Activated naive CD4-positive, alpha-beta T cell treated with anti-CD3 and anti-CD28 coated beads, Interleukin-2, amount 50 U/mL, for 16 hours (primary cell): ENCODE results near the gene SLC29A3.

ENCODE experiments used
- DNase-seq: peaks from one replicate; pipeline ENCODE4 v3.0.0-alpha.2; 2020

The SLC29A3 gene

DNA sequence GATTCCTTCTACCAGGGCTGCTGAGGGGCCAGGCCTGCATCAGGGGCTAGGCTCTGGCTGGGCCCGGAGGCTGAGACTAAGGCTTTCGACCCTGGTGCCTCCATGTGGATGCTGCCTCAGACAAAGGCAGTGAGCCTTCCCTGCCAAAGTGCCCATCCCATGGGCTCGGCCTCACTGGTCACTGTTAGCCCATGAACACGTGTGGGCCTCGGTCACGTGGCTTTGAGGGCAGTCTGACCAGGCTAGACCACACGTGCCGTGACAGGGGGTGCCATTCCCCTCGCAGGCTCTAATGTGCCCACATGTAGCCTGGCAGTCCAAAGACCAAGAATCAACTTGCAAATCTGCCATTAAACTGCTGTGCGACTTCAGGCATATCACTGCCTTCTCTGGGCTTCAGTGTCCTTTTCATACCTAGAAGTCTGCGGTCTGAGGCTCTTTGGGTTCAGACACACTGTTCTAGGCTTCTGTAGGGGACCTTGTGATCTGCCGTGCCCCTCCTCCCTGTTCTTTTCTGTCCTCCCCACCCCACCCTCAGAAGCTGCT lies 17.6 kb upstream of the SLC29A3 start:
- DNase-seq, result no peak

DNA sequence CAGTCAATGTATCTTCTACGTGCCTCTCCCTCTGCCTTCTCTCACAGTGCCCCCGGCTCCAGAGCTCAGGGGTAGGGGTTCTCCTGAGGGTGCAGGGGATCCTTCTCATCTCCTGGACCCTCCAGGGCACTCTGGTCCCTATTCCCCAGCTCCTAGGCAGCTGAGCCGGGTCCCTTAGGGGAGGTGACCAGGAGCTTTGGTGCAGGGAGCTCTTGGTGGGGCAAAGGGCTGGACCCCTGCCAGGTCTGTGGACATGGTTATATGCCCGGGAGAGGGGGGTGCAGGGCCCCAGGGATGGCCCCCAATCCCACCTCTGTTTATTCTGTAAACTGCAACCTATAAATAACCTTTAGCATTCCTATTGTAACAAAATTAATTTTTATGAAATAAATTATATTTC lies 16.6 kb upstream of the SLC29A3 start:
- DNase-seq, result no peak

DNA sequence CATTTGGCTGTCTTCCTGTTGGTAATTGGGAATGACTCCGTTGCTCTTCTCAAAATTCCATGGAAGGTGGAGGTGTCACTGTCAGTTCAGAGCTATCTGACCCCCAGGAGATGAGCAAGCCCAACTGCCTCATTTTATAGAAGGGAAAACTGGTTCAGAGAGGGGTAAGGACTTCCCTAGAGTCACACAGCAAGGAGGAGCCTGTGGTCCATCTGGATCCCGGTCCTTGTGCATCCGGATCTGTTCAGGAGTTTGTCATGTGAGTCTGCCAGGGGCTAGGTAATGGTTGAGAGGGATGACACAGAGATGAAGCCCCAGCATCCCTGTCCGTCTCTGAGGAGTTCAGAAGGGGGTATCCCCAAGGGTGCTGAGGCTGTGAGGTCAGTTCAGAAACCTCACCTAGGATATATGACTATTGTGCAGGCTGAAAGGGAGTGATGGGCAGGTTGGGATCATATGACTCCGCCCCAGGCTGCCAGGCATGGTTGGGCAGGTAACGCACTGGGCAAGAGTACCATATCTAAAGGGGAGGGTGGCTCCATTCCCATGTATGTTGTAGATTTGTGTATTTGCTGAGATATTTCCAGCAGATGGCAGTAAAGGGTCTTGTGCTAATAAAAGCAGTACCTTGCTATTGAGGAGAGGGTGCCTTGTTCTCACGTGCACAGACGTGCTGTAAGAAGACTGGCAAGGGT lies 16.0 kb upstream of the SLC29A3 start:
- no peak for DNase-seq

DNA sequence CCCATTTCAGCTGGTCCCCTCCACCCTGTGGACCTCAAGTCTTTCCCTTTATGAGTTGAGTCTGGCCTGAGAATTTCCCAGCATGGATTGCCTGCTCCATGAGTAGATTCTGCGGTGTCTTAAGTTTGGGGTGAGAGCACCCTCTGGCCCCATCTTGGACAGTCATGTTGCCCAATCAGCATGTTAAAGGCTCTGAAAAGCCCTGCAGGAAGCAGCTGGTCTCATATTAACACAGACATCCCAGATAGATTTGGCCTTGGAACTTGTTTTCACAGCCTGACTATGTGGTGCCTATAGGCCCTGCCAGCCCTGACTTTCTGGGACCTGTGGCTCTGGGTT lies 15.5 kb upstream of the SLC29A3 start:
- DNase-seq, result no peak

DNA sequence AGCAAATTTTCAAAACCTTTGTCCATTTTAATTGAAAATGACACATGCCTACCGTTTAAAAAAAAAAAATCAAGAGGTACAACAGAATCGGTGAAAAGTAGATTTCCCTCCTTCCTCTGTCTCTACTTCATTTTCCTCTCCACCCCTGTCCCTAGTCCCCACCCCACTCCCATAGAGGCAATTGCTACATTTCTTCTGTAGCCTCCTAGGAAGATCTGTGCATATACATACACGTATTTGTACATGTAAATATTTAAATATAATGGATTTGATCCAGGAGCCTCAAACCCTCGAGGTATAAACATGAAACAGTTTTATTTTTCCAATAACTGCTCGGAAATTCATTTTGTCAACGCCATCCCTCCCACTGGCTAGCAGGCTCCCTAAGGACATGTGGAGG lies 14.1 kb upstream of the SLC29A3 start:
- DNase-seq, result no peak

DNA sequence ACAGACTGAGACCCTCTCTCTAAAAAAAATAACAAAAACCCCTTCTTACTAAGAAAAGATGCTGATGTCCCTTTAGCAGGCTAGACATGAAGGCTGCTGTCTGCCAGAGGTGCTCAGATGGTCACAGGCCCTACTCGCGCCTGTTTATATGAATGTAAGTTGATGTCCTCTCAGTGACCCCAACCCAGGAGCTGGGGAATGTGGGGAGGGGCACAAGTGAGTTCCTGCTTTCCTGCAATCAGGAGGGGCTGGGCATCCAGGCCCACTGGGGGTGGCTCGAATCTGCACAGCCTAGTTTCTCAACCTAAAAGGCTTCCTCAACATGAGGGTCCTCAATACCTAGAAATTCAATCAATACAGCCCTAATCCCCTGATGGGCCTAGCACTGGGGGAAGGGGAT lies 12.1 kb upstream of the SLC29A3 start:
- no peak for DNase-seq

DNA sequence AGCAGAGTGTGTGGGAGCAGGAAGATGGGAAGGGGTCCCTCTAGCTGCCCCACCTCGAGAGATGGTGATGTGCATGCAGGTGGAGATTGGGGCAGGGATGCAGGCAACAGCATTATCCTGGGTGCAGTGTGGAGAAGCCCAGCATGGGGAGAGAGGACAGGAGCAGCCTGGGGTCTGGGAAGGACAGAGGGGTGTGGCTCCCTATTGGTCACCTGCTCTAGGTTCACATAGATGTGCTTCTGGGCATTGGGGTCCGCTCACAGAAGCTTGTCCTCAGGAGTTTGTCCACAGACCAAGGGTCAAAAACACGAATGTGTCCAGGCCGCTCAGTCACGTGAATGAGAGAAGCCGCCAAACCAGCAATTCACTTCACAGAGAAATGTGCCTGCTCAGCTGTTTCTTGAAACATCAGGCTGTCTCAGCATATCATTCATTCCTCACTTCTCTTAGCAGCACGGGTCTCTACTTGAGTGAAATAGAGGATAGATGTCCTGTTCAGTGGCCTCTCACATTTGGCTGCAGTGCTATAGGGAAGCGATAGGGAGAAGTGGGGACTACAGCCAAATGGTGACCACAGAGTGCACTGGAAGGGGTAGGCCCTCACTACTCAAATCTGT lies 11.5 kb upstream of the SLC29A3 start:
- no peak for DNase-seq

DNA sequence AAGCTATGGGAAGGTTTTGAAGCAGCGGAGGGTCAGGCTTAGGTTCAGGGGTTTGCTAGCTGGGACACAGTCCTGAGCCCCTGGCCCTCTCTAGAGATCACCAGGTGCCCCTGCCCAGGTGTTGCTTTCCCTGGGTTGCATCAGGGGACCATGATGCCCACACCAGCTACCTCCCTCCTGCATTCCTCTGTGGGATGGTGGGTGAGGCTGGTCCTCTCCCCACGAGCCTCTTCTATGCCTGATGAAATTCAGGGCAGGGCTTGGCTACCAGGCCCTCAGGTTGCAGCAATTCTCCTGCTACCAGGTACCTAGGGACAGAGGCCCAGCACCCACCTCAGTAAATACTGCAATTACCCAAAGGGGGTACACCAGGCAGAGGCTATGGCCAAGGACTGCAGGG lies 10.8 kb upstream of the SLC29A3 start:
- no peak for DNase-seq

DNA sequence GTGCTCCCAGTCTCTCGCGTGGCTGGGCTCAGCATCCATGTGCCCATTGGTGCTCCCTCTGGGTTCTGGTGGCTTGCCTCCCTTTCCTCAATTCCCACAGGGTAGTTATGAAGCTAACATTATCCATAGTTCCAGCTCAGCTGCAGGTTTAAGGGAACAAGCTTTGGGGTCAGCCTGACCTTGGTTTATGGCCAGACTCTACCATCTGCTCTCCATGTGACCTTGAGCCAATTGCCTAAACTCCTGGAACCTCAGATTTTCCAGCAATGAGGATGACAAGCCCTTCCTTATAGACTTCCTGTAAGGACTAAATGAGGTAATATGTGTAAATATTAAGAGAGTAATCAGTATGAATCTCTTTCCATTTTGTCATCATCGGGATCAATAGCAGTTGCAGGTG lies 10.1 kb upstream of the SLC29A3 start:
- no peak for DNase-seq

DNA sequence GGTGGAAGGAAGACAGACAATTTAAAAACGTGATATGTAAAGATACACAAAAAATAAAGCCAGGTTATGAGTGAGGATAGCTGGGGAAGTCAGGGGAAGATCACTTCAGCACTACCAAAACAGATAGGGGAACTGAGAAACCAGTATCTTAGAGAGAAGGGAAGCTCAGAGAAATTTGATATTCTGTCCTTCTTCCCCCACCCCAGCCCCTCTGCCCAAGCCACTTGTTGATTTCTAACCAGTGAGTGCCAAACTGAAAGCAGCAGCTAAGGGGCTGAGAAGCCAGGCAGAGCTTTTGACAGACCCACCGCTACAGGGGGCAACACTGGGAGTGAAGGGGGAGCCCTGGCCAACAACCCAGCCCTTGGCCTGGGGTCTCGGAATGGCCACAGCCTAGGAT lies 9.1 kb upstream of the SLC29A3 start:
- no peak for DNase-seq

DNA sequence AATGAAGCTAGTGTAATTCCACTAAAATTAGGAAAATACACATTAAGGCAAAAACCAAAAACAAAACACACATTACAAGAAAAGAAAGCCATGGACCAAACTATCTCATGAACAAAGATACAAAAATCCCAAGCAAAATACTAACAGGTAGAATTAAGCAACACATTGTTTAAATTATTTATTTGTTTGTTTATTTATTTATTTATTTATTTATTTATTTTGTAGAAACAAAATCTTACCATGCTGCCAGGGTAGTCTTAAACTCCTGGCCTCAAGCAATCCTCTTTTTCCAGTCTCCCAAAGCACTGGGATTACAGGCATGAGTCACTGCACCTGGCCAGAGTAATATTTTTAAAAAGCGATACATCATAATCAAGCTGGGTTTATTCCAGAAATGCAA lies 6.8 kb upstream of the SLC29A3 start:
- DNase-seq, result no peak

DNA sequence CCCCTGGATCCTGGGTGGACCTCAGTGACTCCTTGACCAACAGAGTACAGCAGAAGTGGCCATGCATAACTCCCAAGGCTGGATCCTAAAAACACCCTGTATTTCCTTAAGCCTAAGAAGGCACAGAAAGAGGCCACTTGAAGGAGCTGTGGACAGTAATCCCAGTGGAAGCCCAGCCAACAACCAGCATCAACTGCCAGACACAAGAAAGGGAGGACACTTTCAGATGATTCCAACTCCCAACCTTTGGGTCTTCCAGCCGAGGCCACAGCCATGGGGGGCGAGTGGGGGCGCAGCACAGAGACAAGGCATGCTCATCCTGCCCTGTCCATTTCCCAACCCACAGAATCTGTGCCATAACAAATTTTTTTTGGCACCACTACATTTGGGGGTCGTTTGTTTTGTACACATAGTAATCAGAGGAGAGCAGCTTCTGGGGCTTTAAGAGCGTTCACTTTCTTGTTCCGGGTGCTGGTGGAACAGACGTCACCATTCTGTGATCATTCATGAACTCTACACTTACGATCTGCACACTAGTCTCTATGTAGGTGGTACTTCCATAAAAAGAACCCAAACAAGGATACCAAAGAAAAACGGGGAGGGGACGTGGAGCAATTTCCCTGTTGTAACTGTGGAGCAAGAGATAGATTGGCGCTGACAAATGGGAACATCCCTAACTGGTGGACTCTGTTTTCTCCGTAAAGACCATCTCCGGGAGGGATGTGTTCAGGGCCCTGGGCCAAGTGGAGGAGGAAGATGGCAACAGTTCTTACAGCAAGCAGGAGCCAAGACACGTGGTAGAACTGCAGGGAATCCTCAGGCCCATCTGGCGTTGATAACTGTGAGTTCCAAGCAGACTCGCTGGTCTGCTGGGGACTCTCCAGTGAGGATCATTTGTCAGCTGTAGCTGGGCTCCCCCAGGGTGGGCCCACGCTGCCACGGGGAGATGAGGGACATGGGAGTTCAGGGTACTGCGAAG lies 6.0 kb upstream of the SLC29A3 start:
- DNase-seq, result no peak

DNA sequence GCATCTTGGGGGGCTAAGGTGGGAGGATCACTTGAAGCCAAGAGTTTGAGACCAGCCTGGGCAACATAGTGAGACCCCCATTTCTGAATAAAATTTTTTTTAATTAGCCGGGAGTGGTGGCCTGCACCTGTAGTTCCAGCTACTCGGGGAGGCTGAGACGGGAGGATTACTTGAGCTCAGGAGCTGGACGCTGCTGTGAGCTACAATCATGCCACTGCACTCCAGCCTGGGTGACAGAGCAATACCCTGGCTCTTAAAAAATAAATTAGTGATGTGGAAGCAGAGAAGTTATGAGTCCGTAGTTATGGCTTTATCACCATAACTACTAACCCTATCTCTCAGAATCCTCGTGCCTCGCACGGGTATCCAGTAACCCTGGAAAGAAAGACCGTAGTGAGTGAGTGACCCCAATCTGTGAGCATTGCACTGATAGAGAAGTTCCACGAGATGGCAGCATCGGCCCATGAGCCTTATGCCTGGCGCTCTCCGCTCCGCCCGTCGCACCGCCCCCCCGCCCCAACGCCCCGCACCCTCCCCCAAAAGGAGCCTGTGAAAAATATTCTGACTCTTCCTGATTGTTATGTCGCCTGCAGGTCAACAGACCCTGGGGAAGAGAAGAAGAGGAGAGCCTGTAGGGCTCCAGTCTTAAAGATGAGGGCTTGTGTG lies 4.9 kb upstream of the SLC29A3 start:
- DNase-seq, result peak; percentile 59

DNA sequence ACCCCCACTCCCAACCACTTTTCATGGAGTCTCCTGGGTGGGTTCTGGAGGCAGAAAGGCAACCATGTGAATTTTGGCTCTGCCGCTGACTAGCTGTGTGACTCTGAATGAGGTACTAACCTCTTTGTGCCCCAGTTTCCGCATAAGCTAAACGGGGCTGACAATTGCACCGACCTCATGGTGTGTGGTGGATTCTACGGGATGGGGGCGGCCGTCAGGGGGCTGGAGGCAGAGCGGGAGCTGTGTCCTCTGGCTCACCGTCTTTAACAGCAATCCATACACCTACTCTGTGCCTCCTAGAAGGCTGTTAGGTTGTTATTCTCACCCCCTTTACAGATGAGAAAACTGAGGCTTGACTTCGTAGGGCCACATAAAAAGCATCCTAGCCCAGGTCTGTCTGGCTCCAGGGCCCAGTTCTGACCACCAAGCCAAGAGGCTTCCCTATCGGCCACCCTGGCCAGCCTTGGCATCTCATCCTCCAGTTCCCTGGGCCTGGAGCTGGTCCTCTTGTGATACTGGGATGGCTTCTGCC lies 4.3 kb upstream of the SLC29A3 start:
- DNase-seq, result no peak

DNA sequence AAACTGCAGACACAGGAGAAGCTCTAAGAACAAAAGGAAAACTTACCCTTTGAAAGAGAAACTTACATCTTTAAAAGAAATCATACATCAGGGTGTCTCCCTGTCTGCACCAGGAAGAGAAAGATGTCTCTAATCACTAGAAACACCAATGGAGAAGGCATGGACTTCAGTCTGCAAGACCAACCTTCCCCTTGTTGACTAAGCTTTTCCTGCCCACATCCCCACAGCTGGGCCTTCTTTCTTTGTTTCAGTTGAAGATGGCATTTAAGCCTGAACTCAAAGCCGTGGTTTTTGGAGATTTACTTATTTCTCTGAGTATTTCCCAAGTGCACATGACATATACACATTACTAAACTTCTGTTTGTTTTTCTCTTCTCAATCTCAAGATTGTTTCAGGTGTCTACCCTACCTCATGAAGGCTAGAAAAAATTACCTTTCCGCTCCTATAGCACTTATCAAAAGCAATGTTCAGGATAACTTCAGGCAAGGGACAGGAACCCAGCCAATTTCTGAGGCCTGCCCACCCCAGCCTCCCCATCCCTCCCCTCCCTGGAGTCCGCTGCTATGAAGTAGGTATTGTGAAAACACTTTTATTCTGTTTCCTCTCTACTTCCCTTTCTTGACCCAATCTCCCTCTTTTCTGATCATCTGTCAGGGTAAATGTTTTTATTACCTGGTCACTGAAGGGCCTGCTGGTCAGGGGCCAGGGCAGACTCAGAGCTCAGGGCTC lies 2.8 kb upstream of the SLC29A3 start:
- no peak for DNase-seq

DNA sequence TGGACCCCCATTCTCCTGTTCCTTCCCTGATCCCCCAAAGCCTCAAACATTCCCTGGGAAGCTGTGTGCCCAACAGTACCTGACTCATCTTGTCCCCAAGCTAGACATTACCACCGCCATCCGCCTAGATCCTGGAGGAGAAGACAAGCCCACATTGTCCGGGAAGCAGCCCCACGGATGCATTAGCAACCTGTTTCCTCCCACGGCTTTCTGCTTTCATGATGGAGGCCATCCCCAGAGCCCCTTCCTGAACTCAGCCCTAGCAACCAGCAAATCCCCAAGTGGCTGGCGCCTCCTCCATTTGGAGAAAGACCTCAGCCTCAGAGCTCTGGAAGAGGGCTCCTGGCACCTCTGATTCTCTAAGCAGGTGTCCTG lies 2.3 kb upstream of the SLC29A3 start:
- no peak for DNase-seq

DNA sequence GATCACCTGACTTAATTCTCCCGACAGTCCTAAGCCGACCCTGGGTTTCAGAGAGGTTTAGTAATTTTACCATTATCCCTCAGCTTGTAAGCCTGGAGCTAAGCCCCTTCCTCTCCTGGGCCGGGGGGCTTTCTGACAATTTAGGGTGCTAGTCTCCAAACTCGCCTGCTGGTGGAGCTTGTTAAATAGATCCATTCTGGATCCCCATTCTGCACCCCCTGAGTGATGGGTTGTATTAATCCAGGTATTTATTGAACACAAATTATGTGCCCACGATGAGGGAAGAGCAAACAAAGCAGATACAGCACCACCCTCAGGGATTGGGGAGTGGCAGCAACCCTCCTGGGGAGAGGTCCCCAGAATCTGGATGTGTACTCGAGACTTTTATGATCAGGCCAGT lies 1.3 kb upstream of the SLC29A3 start:
- DNase-seq, result no peak

DNA sequence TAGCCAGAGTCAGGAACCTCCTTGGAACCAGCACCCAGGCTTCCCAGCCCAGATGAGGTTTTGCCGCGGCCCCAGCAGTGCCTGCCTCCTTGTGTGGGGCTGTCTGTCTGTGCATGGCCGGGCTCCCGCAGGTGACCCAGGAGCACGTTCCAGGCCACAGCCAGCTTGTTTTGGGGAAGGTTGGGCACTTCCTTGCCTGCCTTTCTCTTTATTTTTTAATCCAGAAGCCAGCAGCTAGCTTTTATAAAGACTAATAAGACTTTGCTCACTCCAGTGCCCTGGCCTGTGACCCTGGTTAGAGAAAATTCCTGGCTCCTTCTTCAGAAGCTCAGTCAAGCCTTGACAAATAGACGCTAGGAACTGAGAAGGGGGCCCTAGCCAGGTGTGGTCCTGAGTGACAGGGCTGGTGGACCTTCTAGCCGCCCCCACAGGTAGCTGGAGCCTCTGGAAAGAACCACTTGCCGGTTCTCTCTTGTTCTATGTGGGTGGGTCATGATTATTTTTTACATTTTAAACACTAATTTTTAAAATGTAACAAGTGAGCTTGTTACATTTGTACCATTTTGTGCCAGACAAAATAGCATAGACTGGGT lies 837 bp downstream of the SLC29A3 start:
- no peak for DNase-seq

DNA sequence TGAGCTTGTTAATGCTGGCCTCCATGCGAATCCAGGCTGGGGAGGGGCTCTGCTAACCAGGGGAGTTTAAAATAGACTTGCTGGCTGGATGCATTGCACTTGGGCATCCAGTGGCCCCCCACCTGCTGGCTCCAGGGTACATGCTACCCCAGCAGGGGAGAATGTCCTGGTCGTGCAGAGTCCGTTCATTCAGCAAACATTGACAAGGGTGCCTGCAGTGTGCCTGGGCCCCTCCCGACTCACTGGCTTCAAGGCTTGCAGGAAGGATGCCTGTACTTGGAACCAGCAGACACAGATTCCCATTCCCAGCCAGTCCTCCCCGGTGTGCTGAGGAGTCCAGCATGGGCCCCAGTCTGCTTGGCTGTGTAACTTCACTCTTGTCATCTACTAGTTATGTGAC lies 1.5 kb downstream of the SLC29A3 start:
- DNase-seq, result no peak

DNA sequence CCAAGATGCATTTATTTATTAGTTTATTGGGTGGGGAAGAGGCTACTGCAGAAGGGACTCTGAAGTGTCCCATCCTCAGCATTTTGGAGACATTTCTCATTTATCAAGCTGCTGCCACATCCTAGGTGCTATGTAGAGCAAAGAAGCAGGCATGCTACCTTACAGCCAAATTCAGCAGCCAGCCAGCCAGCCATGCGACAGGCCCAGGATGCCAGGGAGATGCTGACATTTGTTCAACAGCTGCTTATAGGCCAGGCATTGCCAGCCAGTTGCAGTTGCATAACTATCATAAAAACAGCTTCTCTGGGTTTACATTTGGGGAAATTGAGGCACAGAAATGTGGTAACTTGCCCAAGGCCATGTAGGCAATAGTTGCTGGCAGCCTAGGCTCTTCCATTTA lies 2.3 kb downstream of the SLC29A3 start:
- DNase-seq, result no peak

DNA sequence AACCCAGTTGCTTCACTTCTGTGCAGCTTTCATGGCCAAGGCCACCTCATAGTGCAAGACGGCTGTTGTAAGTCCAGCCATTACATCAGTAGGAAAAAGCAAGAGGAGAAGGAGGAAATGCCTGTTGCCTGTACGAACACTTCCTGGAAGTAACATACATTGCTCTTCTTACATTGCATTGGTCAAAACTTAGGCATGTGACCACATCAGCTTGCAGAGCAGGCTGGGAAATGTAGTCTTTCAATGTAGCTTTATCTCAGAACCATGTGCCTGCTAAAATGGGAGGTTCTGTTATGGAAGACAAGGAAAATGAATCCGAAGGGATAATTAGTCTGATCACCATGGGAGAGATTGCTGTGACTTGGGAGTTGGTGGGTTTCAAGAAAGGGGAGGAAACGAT lies 4.3 kb downstream of the SLC29A3 start:
- DNase-seq, result no peak

DNA sequence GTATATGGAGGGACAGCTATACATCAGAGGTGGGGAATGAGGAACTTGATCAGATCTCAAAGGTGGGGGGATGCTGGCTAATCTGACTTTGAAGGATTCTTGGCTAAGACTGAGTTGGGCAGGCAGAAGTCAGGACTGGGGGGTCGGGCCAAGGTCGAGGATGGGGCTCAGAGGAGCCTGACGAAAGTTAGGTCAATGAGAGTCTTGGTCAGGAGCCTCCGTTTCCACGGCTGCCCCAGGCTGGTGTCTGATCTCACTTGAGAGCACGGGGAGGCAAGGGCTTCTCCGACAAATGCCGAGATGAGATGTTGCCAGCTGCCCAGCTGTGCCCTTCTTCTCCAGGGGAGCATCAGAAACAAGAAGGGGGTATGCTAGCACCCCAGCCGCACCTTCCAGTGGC lies 5.7 kb downstream of the SLC29A3 start:
- no peak for DNase-seq
